A549 (cell line): ENCODE measurements around the gene ARHGEF10L. TPM values are rescaled to one million over a fixed set of nuclear protein-coding genes. Genes with fewer than 3 reads are reported as not detected.
"Not testable (repeated sequence)": the region's sequence is repeated elsewhere in the genome, so short reads cannot be mapped to it uniquely, and the experiment has no call there.

Experiments
- ATAC-seq, 2 experiments: fragments of 200-7000 bp in 1 of 2; fragments of >200 bp in 1 of 2; cut with Nextera tagmentation in 1 of 2; cut with Tn5 transposase in 1 of 2; 3 replicates each; pipeline versions ENCODE4 v1.8.0 to v1.9.1; 2018 to 2020; ENCODE audit warnings: mild to moderate bottlenecking in 1 of 2, moderate library complexity in 1 of 2
- CTCF ChIA-PET: fragments of 300-600 bp; sonication (Branson Sonifier 250); formaldehyde crosslinking; extraction: SDS; loops from one replicate; lab custom pipeline; 2021; ENCODE audit warnings: antibody characterized with exemption, inconsistent platforms; lab: Yijun Ruan, JAX
- POLR2A ChIA-PET: fragments of 350-600 bp; formaldehyde crosslinking; extraction: SDS; loops from one replicate; lab custom pipeline; 2021; ENCODE audit warnings: antibody characterized with exemption, inconsistent platforms; lab: Yijun Ruan, JAX
- DNase-seq, 2 experiments: peaks; one replicate each; pipeline versions ENCODE4 v3.0.0 to v3.0.0-alpha.2; 2011 to 2016; ENCODE audit warnings: low read depth in 1 of 2, low spot score in 1 of 2
- FAIRE-seq: peaks from 2 replicates; lab custom pipeline; 2011; peaks lifted over from hg19 to GRCh38; lab: Jason Lieb, UNC
- H3K27ac ChIP-seq, 2 experiments: fragments of >200 bp; sonication (Bioruptor Twin); formaldehyde crosslinking; 3 replicates each; pipeline ENCODE4 v1.5.1; 2016 to 2017
- H3K4me1 ChIP-seq: fragments of >200 bp; sonication (Bioruptor Twin); formaldehyde crosslinking; 3 replicates; pipeline ENCODE4 v1.6.1; 2016
- H3K4me2 ChIP-seq: fragments of >200 bp; sonication (Bioruptor Twin); formaldehyde crosslinking; 3 replicates; pipeline ENCODE4 v1.6.1; 2016
- H3K4me3 ChIP-seq: fragments of >200 bp; sonication (Bioruptor Twin); formaldehyde crosslinking; 3 replicates; pipeline ENCODE4 v1.5.1; 2016
- H3K9me3 ChIP-seq: fragments of >200 bp; sonication (Bioruptor Twin); formaldehyde crosslinking; 3 replicates; pipeline ENCODE4 v1.6.1; 2016
- BCL3 ChIP-seq: fragments of >200 bp; sonication (Bioruptor Twin); formaldehyde crosslinking; IDR thresholded peaks from 3 replicates; pipeline ENCODE4 v1.6.1; 2016
- CBX8 ChIP-seq: fragments of 200-600 bp; sonication (generic); IDR thresholded peaks from 2 replicates; pipeline ENCODE4 v1.6.1; 2016
- CEBPB ChIP-seq, 2 experiments: fragments of >200 bp in 1 of 2; sonication (Bioruptor Twin) in 1 of 2; formaldehyde crosslinking in 1 of 2; IDR thresholded peaks; 2 replicates each; pipeline ENCODE4 v1.6.1; 2012 to 2016
- E2F6 ChIP-seq: IDR thresholded peaks from 2 replicates; pipeline ENCODE4 v1.6.1; 2012; ENCODE audit warnings: low read depth, borderline replicate concordance
- FOSL2 ChIP-seq, 2 experiments: fragments of 450-650 bp in 1 of 2; fragments of >200 bp in 1 of 2; sonication (Bioruptor Twin) in 1 of 2; formaldehyde crosslinking; IDR thresholded peaks; 2 replicates each; pipeline versions ENCODE4 v1.5.0 to v1.6.1; 2016 to 2020; ENCODE audit warnings: mild to moderate bottlenecking in 1 of 2, moderate library complexity in 1 of 2
- GATA3 ChIP-seq: IDR thresholded peaks from 2 replicates; pipeline ENCODE4 v1.6.1; 2012; ENCODE audit warnings: borderline replicate concordance
- HEYL ChIP-seq: fragments of 250-450 bp; sonication (Bioruptor Pico); IDR thresholded peaks from 2 replicates; pipeline ENCODE4 v1.8.0; 2021; ENCODE audit warnings: mild to moderate bottlenecking, moderate library complexity
- HOXB5 ChIP-seq: fragments of 250-450 bp; sonication (Bioruptor Pico); IDR thresholded peaks from 2 replicates; pipeline ENCODE4 v1.5.0; 2020; ENCODE audit warnings: mild to moderate bottlenecking, moderate library complexity
- MAZ ChIP-seq: fragments of 150-350 bp; IDR thresholded peaks from 2 replicates; pipeline ENCODE4 v1.6.1; 2014; ENCODE audit warnings: antibody characterized with exemption, low read depth, low read length, borderline replicate concordance
- MYC ChIP-seq: IDR thresholded peaks from 2 replicates; pipeline ENCODE4 v1.6.1; 2012; ENCODE audit warnings: mild to moderate bottlenecking, inconsistent platforms, low read length, improper control_type of control experiment, borderline replicate concordance
- PBX3 ChIP-seq: IDR thresholded peaks from 2 replicates; pipeline ENCODE4 v1.6.1; 2012
- PHF8 ChIP-seq: fragments of 200-600 bp; sonication (generic); IDR thresholded peaks from 2 replicates; pipeline ENCODE4 v1.6.1; 2016; ENCODE audit warnings: low read depth, mild to moderate bottlenecking, antibody characterized with exemption, moderate library complexity, borderline replicate concordance
- POLR2AphosphoS2 ChIP-seq: conservative IDR thresholded peaks from 2 replicates; pipeline ENCODE4 v1.6.1; 2012; ENCODE audit warnings: low read length, improper control_type of control experiment, inconsistent platforms
- RARB ChIP-seq: fragments of 250-450 bp; sonication (Bioruptor Pico); IDR thresholded peaks from 2 replicates; pipeline ENCODE4 v1.8.0; 2021; ENCODE audit warnings: mild to moderate bottlenecking, moderate library complexity
- TP53 ChIP-seq: fragments of 250-450 bp; sonication (Bioruptor Pico); IDR thresholded peaks from 2 replicates; pipeline ENCODE4 v1.5.0; 2021; ENCODE audit warnings: mild to moderate bottlenecking, moderate library complexity
- WGBS: methylation state at CpG from one replicate; pipeline ENCODE4 v1.1.6; 2017; ENCODE audit errors: missing lambda C conversion rate; 5-methylcytosine and 5-hydroxymethylcytosine counted together
- polyA plus RNA-seq, 4 experiments: library from polyadenylated mRNA; depleted of rRNA in 3 of 4; stranded (reverse); fragments of >200 nt; fragmentation: RNase III in 1 of 4; extraction: RNeasy Plus Mini Kit Qiagen cat#74134 plus additional on column Dnase treatment in 1 of 4; gene quantifications; 2 replicates in 3 of 4; 3 replicates in 1 of 4; pipeline ENCODE4 v1.2.3, GENCODE V29; 2011 to 2017
- TF ChIP-seq, protein P1 (sequence below): fragments of >200 bp; sonication (Bioruptor Twin); formaldehyde crosslinking; IDR thresholded peaks from 2 replicates; pipeline ENCODE4 v1.6.1; 2016
- TF ChIP-seq, protein P2 (sequence below): fragments of 250-450 bp; sonication (Bioruptor Pico); IDR thresholded peaks from 2 replicates; pipeline ENCODE4 v1.5.0; 2020; ENCODE audit warnings: low read depth, mild to moderate bottlenecking, moderate library complexity
- TF ChIP-seq, protein P3 (sequence below): fragments of >200 bp; sonication (Bioruptor Twin); formaldehyde crosslinking; IDR thresholded peaks from 3 replicates; pipeline ENCODE4 v1.5.1; 2016
- TF ChIP-seq, protein P4 (sequence below): fragments of 150-350 bp; IDR thresholded peaks from 2 replicates; pipeline ENCODE4 v1.6.1; 2014; ENCODE audit warnings: low read depth, mild to moderate bottlenecking, low read length

The ARHGEF10L gene
- polyA plus RNA-seq, 2 of the 4 experiments (the other 2 are of a cell fraction) = 3.5 to 5.2 TPM

GRCh38 chr1:17624611-17625233, 85.2 kb downstream of the ARHGEF10L start:
- CTCF ChIA-PET = interaction anchor here (0.6 to 2.0 kb wide), 2 partner anchors 18 to 497 kb away, joined by 4 to 8 read pairs; no protein-coding TSS in a partner anchor
- peak; percentile 20 to 38 for DNase-seq
- peak; percentile 77 to 78; a peak in 5 of 6 replicates for ATAC-seq
- Histone ChIP-seq H3K4me2 (peak overlapping the region; percentile 45), H3K9me3 (no peaks in the 10 kb centered on the region), H3K4me3 (no peak overlapping the region), H3K4me1 (peaks cover 17% of the 10 kb centered on the region), H3K27ac (peak overlapping the region; percentile 46 to 80; a peak in 5 of 6 replicates)
- no peak for FAIRE-seq
- WGBS = 24% methylated on average over 5 of the region's 8 CpGs
- POLR2A ChIA-PET = no interaction called here
- no peak for TF ChIP-seq PHF8
- 0 out of 2 replicates have a peak, but pooled peaks have one; percentile 20 for TF ChIP-seq FOSL2 (IDR thresholded peaks at IDR 0.05)
- TF ChIP-seq FOSL2 (CRISPR knock-in tag; IDR thresholded peaks at IDR 0.05) = 0 out of 2 replicates have a peak, but pooled peaks have one; percentile 27

- TF ChIP-seq MAZ = no peak
- TF ChIP-seq E2F6 = no peak
- TF ChIP-seq GATA3 = no peak
- TF ChIP-seq, protein P1, sequence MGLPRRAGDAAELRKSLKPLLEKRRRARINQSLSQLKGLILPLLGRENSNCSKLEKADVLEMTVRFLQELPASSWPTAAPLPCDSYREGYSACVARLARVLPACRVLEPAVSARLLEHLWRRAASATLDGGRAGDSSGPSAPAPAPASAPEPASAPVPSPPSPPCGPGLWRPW = no peak
- TF ChIP-seq CBX8 = no peak
- TF ChIP-seq, protein P2, sequence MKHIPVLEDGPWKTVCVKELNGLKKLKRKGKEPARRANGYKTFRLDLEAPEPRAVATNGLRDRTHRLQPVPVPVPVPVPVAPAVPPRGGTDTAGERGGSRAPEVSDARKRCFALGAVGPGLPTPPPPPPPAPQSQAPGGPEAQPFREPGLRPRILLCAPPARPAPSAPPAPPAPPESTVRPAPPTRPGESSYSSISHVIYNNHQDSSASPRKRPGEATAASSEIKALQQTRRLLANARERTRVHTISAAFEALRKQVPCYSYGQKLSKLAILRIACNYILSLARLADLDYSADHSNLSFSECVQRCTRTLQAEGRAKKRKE (CRISPR knock-in tag) = no peak
- no peak for TF ChIP-seq POLR2AphosphoS2
- TF ChIP-seq, protein P3, sequence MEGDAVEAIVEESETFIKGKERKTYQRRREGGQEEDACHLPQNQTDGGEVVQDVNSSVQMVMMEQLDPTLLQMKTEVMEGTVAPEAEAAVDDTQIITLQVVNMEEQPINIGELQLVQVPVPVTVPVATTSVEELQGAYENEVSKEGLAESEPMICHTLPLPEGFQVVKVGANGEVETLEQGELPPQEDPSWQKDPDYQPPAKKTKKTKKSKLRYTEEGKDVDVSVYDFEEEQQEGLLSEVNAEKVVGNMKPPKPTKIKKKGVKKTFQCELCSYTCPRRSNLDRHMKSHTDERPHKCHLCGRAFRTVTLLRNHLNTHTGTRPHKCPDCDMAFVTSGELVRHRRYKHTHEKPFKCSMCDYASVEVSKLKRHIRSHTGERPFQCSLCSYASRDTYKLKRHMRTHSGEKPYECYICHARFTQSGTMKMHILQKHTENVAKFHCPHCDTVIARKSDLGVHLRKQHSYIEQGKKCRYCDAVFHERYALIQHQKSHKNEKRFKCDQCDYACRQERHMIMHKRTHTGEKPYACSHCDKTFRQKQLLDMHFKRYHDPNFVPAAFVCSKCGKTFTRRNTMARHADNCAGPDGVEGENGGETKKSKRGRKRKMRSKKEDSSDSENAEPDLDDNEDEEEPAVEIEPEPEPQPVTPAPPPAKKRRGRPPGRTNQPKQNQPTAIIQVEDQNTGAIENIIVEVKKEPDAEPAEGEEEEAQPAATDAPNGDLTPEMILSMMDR = no peak
- no peak for TF ChIP-seq TP53 (CRISPR knock-in tag)
- no peak for TF ChIP-seq BCL3
- no peak for TF ChIP-seq CEBPB (IDR thresholded peaks at IDR 0.05)
- TF ChIP-seq MYC = no peak
- TF ChIP-seq, protein P4, sequence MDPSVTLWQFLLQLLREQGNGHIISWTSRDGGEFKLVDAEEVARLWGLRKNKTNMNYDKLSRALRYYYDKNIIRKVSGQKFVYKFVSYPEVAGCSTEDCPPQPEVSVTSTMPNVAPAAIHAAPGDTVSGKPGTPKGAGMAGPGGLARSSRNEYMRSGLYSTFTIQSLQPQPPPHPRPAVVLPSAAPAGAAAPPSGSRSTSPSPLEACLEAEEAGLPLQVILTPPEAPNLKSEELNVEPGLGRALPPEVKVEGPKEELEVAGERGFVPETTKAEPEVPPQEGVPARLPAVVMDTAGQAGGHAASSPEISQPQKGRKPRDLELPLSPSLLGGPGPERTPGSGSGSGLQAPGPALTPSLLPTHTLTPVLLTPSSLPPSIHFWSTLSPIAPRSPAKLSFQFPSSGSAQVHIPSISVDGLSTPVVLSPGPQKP = no peak
- no peak for TF ChIP-seq HEYL (CRISPR knock-in tag)
- no peak for TF ChIP-seq PBX3
- TF ChIP-seq HOXB5 = no peak
- TF ChIP-seq RARB = no peak
- FAIRE-seq (no peak), DNase-seq (no peak), ATAC-seq (no peak)
- ChIA-PET CTCF (no interaction called here), POLR2A (no interaction called here)
- Histone ChIP-seq H3K4me1 (peaks cover 24% of the 10 kb centered on the region), H3K4me3 (no peak overlapping the region), H3K9me3 (no peaks in the 10 kb centered on the region), H3K4me2 (no peak overlapping the region), H3K27ac (no peak overlapping the region)
- WGBS = 86% methylated on average over 10 of the region's 16 CpGs
These were observed 87.9 kb downstream of the ARHGEF10L start for GRCh38 chr1:17627239-17628052.

- H3K4me3 ChIP-seq, H3K4me2 ChIP-seq, H3K9me3 ChIP-seq, ATAC-seq, DNase-seq, FAIRE-seq, POLR2A ChIA-PET, H3K27ac ChIP-seq: not testable (repeated sequence)
- 79% methylated on average over 5 of the region's 5 CpGs for WGBS
- H3K4me1 ChIP-seq = peaks cover 33% of the 10 kb centered on the region
- CTCF ChIA-PET = interaction anchor here (0.6 to 1.5 kb wide), 5 partner anchors 13 to 134 kb away, joined by 3 to 5 read pairs (median 4); no protein-coding TSS in a partner anchor
These were observed 89.5 kb downstream of the ARHGEF10L start for GRCh38 chr1:17629046-17629445.
